Measurements from ENCODE around the gene MLLT3. TPM values are rescaled to one million over a fixed set of nuclear protein-coding genes. Genes with fewer than 3 reads are reported as not detected.

Gene MLLT3
- total and polyA plus RNA-seq, 5 donors, result 5.8 to 14.0 (median 8.3) TPM

GRCh38 chr9:20625003-20625349 lies 2.7 kb upstream of the MLLT3 start:
- 42% methylated on average over 2 of the region's 2 CpGs for WGBS
- no peaks in the 10 kb centered on the region for H3K27me3 ChIP-seq (ENCODE audit: control insufficient read depth, insufficient read depth)
- intact Hi-C loops (cut with DNase I), result loop anchor here in 3 of 4 donors (5.0 to 10.0 kb wide), 5 partner anchors 57 to 320 kb away; partner anchors contain the start of gene FOCAD (in 2 of the 3)

GRCh38 chr9:20624201-20625002 lies 2.1 kb upstream of the MLLT3 start:
- H3K9me3 ChIP-seq (ENCODE audit: control insufficient read depth, low read length), result no peaks in the 10 kb centered on the region
- peak overlapping the region; percentile 96 for H3K4me3 ChIP-seq (ENCODE audit: low read length)
- H3K4me1 ChIP-seq (ENCODE audit: control insufficient read depth, insufficient read depth, low read length), result no peaks in the 10 kb centered on the region
- 7% methylated on average over 21 of the region's 21 CpGs for WGBS
- ATAC-seq, result peak in 1 of 2 donors; percentile 31
- peak; percentile 31 to 67 (median 56) for DNase-seq
- intact Hi-C loops (cut with DNase I), result loop anchor here (5.0 to 10.0 kb wide), 6 partner anchors 58 to 320 kb away; partner anchors contain the start of gene FOCAD (in 2 of the 4)
- H3K27ac ChIP-seq (ENCODE audit: low read length), result no peak overlapping the region
- H3K27me3 ChIP-seq (ENCODE audit: control insufficient read depth, insufficient read depth), result no peaks in the 10 kb centered on the region

More at GRCh38 chr9:20625003-20625349, 2.7 kb upstream of the MLLT3 start:
- ATAC-seq (no peak), DNase-seq (no peak)
- Histone ChIP-seq H3K27ac (ENCODE audit: low read length) (no peak overlapping the region), H3K4me3 (ENCODE audit: low read length) (peak overlapping the region; percentile 96), H3K9me3 (ENCODE audit: control insufficient read depth, low read length) (no peaks in the 10 kb centered on the region), H3K4me1 (ENCODE audit: control insufficient read depth, insufficient read depth, low read length) (no peaks in the 10 kb centered on the region)

- Histone ChIP-seq H3K27ac (ENCODE audit: low read length) (no peak overlapping the region), H3K9me3 (ENCODE audit: control insufficient read depth, low read length) (no peaks in the 10 kb centered on the region), H3K4me1 (ENCODE audit: control insufficient read depth, insufficient read depth, low read length) (no peaks in the 10 kb centered on the region), H3K27me3 (ENCODE audit: control insufficient read depth, insufficient read depth) (no peaks in the 10 kb centered on the region), H3K4me3 (ENCODE audit: low read length) (peak overlapping the region; percentile 96)
- intact Hi-C loops (cut with DNase I), result loop anchor here (2.0 to 10.0 kb wide), 6 partner anchors 61 to 321 kb away; partner anchors contain the start of gene FOCAD (in 1 of the 4)
- DNase-seq (no peak), ATAC-seq (no peak)
- 4% methylated on average over 7 of the region's 7 CpGs for WGBS
Observed at GRCh38 chr9:20623748-20624124, 1.4 kb upstream of the MLLT3 start.

GRCh38 chr9:20623021-20623747 lies 885 bp upstream of the MLLT3 start:
- peak in 1 of 2 donors; percentile 27 for ATAC-seq

GRCh38 chr9:20621471-20622329 lies 599 bp downstream of the MLLT3 start:
- peak overlapping the region; percentile 85 for H3K27ac ChIP-seq (ENCODE audit: low read length)
- DNase-seq, result peak; percentile 74 to 91 (median 89)
- H3K9me3 ChIP-seq (ENCODE audit: control insufficient read depth, low read length), result no peaks in the 10 kb centered on the region
- H3K4me1 ChIP-seq (ENCODE audit: control insufficient read depth, insufficient read depth, low read length), result no peaks in the 10 kb centered on the region
- WGBS, result under 1% methylated on average over 82 of the region's 82 CpGs
- peak overlapping the region; percentile 96 for H3K4me3 ChIP-seq (ENCODE audit: low read length)
- intact Hi-C loops (cut with DNase I), result loop anchor here (2.0 to 10.0 kb wide), 6 partner anchors 63 to 323 kb away; partner anchors contain the start of gene FOCAD (in 1 of the 4)
- no peaks in the 10 kb centered on the region for H3K27me3 ChIP-seq (ENCODE audit: control insufficient read depth, insufficient read depth)
- ATAC-seq, result peak; percentile 66 to 70

More at GRCh38 chr9:20623021-20623747, 885 bp upstream of the MLLT3 start:
- H3K9me3 ChIP-seq (ENCODE audit: control insufficient read depth, low read length), result no peaks in the 10 kb centered on the region
- peak; percentile 30 to 75 (median 69) for DNase-seq
- H3K27me3 ChIP-seq (ENCODE audit: control insufficient read depth, insufficient read depth), result no peaks in the 10 kb centered on the region
- no peaks in the 10 kb centered on the region for H3K4me1 ChIP-seq (ENCODE audit: control insufficient read depth, insufficient read depth, low read length)
- intact Hi-C loops (cut with DNase I), result loop anchor here (2.0 to 10.0 kb wide), 6 partner anchors 62 to 322 kb away; partner anchors contain the start of gene FOCAD (in 1 of the 4)
- no peak overlapping the region for H3K27ac ChIP-seq (ENCODE audit: low read length)
- peak overlapping the region; percentile 96 for H3K4me3 ChIP-seq (ENCODE audit: low read length)
- WGBS, result under 1% methylated on average over 40 of the region's 40 CpGs

- intact Hi-C loops (cut with DNase I), result loop anchor here (5.0 to 10.0 kb wide), 5 partner anchors 64 to 324 kb away; partner anchors contain the start of gene FOCAD (in 1 of the 4)
- WGBS, result under 1% methylated on average over 65 of the region's 65 CpGs
- no peaks in the 10 kb centered on the region for H3K4me1 ChIP-seq (ENCODE audit: control insufficient read depth, insufficient read depth, low read length)
- H3K27me3 ChIP-seq (ENCODE audit: control insufficient read depth, insufficient read depth), result no peaks in the 10 kb centered on the region
- peak; percentile 50 to 75 (median 70) for DNase-seq
- H3K27ac ChIP-seq (ENCODE audit: low read length), result peak overlapping the region; percentile 16
- H3K4me3 ChIP-seq (ENCODE audit: low read length), result peak overlapping the region; percentile 96
- H3K9me3 ChIP-seq (ENCODE audit: control insufficient read depth, low read length), result no peaks in the 10 kb centered on the region
- no peak for ATAC-seq
Observed at GRCh38 chr9:20620650-20621470, 1.4 kb downstream of the MLLT3 start.

GRCh38 chr9:20619487-20620200 lies 2.7 kb downstream of the MLLT3 start:
- no peaks in the 10 kb centered on the region for H3K9me3 ChIP-seq (ENCODE audit: control insufficient read depth, low read length)
- H3K27me3 ChIP-seq (ENCODE audit: control insufficient read depth, insufficient read depth), result no peaks in the 10 kb centered on the region
- H3K4me3 ChIP-seq (ENCODE audit: low read length), result peak overlapping the region; percentile 96
- intact Hi-C loops (cut with DNase I), result loop anchor here (5.0 to 10.0 kb wide), 6 partner anchors 65 to 325 kb away; partner anchors contain the start of gene FOCAD (in 1 of the 4)
- ATAC-seq (no peak), DNase-seq (peak in 1 of 3 donors; percentile 12)
- H3K4me1 ChIP-seq (ENCODE audit: control insufficient read depth, insufficient read depth, low read length), result no peaks in the 10 kb centered on the region
- H3K27ac ChIP-seq (ENCODE audit: low read length), result no peak overlapping the region
- 45% methylated on average over 15 of the region's 15 CpGs for WGBS

GRCh38 chr9:20618361-20618802 lies 3.9 kb downstream of the MLLT3 start:
- DNase-seq (no peak), ATAC-seq (no peak)
- H3K27ac ChIP-seq (ENCODE audit: low read length), result no peak overlapping the region
- H3K4me1 ChIP-seq (ENCODE audit: control insufficient read depth, insufficient read depth, low read length), result no peaks in the 10 kb centered on the region
- H3K9me3 ChIP-seq (ENCODE audit: control insufficient read depth, low read length), result no peaks in the 10 kb centered on the region
- no peaks in the 10 kb centered on the region for H3K27me3 ChIP-seq (ENCODE audit: control insufficient read depth, insufficient read depth)
- WGBS, result 52% methylated on average over 2 of the region's 2 CpGs
- no peak overlapping the region for H3K4me3 ChIP-seq (ENCODE audit: low read length)
- intact Hi-C loops (cut with DNase I), result loop anchor here in 1 of 4 donors (10.0 kb wide), 1 partner anchor 64 kb away; no protein-coding TSS in a partner anchor

GRCh38 chr9:20616808-20617207 lies 5.5 kb downstream of the MLLT3 start:
- intact Hi-C loops (cut with DNase I), result loop anchor here in 1 of 4 donors (10.0 kb wide), 1 partner anchor 62 kb away; no protein-coding TSS in a partner anchor
- no peaks in the 10 kb centered on the region for H3K27me3 ChIP-seq (ENCODE audit: control insufficient read depth, insufficient read depth)
- no peak overlapping the region for H3K4me3 ChIP-seq (ENCODE audit: low read length)
- H3K4me1 ChIP-seq (ENCODE audit: control insufficient read depth, insufficient read depth, low read length), result no peaks in the 10 kb centered on the region
- DNase-seq (no peak), ATAC-seq (no peak)
- H3K9me3 ChIP-seq (ENCODE audit: control insufficient read depth, low read length), result no peaks in the 10 kb centered on the region
- WGBS, result 90% methylated on average over 2 of the region's 2 CpGs
- H3K27ac ChIP-seq (ENCODE audit: low read length), result no peak overlapping the region

Data from right cardiac atrium (tissue), 5 donors.